ENCODE results near the gene SRCAP.

DNA sequence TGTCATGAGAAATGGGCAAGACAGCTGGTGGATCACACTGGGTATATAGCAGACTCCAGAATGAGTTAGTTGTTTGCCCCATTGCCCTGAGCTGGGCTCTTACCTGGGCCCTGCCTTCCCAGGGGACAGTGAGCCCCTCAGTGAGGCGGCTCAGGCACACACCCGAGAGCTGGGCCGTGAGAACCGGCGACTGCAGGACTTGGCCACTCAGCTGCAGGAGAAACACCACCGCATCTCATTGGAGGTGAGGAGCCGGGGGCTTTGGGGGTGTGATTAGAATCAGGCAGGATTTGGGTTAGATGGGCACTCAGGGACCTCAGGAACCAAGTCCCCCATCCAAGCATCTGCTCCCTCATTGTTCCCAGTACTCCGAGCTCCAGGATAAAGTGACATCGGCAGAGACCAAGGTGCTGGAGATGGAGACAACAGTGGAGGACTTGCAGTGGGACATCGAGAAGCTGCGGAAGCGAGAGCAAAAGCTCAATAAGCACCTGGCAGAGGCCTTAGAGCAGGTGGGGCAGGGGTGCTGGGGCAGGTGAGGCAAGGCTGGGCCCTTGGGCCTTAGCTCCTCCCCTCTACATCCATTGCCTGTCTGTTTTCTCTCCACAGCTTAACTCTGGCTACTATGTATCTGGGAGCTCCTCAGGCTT, 66.0 kb downstream of the SRCAP start:
- TF ChIP-seq, protein P1, sequence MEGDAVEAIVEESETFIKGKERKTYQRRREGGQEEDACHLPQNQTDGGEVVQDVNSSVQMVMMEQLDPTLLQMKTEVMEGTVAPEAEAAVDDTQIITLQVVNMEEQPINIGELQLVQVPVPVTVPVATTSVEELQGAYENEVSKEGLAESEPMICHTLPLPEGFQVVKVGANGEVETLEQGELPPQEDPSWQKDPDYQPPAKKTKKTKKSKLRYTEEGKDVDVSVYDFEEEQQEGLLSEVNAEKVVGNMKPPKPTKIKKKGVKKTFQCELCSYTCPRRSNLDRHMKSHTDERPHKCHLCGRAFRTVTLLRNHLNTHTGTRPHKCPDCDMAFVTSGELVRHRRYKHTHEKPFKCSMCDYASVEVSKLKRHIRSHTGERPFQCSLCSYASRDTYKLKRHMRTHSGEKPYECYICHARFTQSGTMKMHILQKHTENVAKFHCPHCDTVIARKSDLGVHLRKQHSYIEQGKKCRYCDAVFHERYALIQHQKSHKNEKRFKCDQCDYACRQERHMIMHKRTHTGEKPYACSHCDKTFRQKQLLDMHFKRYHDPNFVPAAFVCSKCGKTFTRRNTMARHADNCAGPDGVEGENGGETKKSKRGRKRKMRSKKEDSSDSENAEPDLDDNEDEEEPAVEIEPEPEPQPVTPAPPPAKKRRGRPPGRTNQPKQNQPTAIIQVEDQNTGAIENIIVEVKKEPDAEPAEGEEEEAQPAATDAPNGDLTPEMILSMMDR (IDR thresholded peaks at IDR 0.05; ENCODE audit: poor library complexity): no peak
- TF ChIP-seq EZH2 (IDR thresholded peaks at IDR 0.05; ENCODE audit: borderline replicate concordance) (no peak), EZH2phosphoT487 (IDR thresholded peaks at IDR 0.05; ENCODE audit: low read depth, severe bottlenecking, unreplicated experiment) (no peak)

Data from hepatocyte (in vitro differentiated cells).